ENCODE results near the gene PALLD.

DNA sequence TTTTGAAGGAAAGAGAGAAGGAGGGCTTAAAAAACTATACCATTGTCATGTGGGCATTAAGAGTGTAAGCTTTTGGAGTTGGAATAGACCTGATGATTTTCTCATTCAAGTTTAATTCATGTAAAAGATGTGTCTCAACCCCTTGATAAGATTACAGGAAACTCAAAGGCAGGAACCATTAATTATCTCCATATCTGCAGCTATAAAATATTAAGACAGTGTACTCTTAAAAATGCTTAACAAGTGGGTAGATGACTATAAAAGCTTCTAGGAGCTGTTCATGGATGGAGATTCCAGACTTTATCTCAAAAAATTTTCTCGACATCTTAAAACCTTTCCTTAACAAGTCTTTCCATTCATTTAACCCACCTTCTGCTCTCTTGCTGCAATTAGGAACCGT lies 208.3 kb downstream of the PALLD start:
- TF ChIP-seq CTCF (optimal IDR thresholded peaks at IDR 0.05 in 1 of 3, IDR thresholded peaks at IDR 0.05 in 1 of 3, conservative IDR thresholded peaks at IDR 0.05 in 1 of 3; ENCODE audit: extremely low read depth in 1 of 3, insufficient read depth in 2 of 3, low read length in 3 of 3): no peak
- TF ChIP-seq EZH2 (IDR thresholded peaks at IDR 0.05; ENCODE audit: low read length): no peak

Data from keratinocyte (primary cell).